NB4 (cell line): ENCODE data around the gene MEGF11.

Source experiments
- CTCF ChIP-seq: IDR thresholded peaks from one replicate; pipeline ENCODE4 v1.5.1; 2012; ENCODE audit warnings: low read depth, low read length
- POLR2A ChIP-seq: IDR thresholded peaks from 2 replicates; pipeline ENCODE4 v1.6.1; 2011; ENCODE audit warnings: mild to moderate bottlenecking; ENCODE audit not compliant: insufficient read length; ENCODE audit errors: extremely low read depth

- TF ChIP-seq CTCF = no peak
- TF ChIP-seq POLR2A = no peak
These were observed 301.0 kb downstream of the MEGF11 start for GRCh38 chr15:65952391-65953053.
